GM21515 (cell line): ENCODE results near the gene DGLUCY.
"Not testable (repeated sequence)": the region's sequence is repeated elsewhere in the genome, so short reads cannot be mapped to it uniquely, and the experiment has no call there.

Source experiments
- ATAC-seq: cut with Tn5 transposase; IDR thresholded peaks from one replicate; pipeline ENCODE4 v1.9.1; 2021; ENCODE audit not compliant: unreplicated experiment

DGLUCY gene

GRCh38 chr14:91204657-91205056 is 90.8 kb downstream of the DGLUCY start:
- no peak for ATAC-seq

DNA sequence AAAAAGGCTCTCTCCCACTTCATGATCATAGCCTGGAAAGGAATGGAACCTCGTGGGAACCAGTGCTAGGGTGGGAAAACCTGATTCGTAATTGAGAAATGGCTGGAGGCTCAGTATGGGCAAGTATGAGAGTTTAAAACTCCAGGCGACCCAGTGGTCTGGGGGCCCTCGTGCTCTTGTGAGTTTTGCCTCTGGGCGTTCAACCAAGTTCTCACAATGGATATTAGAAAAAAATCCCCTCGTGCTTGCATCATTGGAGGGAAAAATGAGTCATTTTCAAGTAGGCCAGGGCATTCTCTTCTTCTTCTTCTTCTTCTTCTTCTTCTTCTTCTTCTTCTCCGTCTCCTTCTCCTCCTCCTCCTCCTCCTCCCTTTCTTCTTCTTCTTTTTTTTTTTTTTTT is 91.6 kb downstream of the DGLUCY start:
- no peak for ATAC-seq

GRCh38 chr14:91207008-91207407 is 93.1 kb downstream of the DGLUCY start:
- ATAC-seq: no peak

DNA sequence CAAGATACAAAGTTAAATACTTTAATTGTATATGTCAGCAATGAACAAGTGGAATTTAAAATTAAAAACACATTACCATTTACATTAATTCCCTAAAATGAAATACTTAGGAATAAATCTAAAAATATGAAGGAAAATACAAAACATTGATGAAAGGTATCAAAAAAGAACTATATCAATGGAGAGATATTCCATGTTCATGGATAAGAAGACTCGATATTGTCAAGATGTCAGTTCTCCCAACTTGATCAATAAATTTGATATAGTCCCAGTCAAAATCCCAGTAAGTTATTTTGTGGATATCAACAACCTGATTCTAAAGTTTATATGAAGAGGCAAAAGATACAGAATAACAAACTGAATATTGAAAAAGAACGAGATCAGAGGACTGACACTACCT is 97.1 kb downstream of the DGLUCY start:
- ATAC-seq: no peak

DNA sequence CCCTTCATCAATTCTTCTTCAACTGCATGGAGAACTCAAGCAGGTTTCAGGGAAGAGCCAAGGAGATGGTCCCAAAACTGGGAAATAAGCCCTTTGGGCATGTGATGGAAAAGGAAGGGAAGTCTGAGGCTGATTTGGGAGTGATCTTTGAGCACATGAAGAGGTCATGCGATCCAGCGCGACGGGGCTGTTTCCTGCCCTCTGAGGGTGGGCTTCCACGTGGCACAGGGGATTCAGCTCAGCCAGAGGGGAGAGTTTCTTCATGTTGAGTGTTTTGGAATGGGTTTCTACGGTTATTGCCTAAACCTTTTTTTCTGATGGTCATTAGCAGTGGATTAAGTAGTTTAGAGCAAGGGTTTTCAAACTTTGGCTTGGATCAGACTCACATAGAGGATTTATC is 100.4 kb downstream of the DGLUCY start:
- ATAC-seq: no peak

GRCh38 chr14:91215381-91215780 is 101.5 kb downstream of the DGLUCY start:
- no peak for ATAC-seq

DNA sequence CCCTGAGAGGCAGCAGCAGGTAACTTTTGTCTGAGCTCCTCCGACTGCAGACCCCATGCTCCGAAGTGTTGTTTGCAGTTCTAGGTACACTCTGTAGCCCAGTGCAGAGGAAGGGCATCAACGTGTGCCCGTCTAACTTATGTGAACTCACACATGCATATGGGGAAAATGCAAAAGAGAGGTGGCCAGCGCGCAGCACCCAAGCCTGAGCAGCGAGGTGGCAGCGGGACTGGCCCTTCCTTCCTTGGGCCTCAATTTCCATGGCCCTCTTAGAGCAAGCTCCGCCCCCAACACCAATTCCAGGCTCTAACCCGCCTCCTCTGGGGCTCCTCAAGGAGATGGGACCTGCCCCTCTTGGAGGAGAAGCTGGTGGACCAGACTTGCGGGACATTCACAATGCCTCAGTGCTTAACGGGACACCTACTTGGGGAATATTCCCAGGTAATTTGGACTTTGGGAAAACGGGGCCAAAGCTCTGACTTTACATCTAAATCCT is 102.9 kb downstream of the DGLUCY start:
- no peak for ATAC-seq

GRCh38 chr14:91218014-91218413 is 104.1 kb downstream of the DGLUCY start:
- ATAC-seq: no peak

DNA sequence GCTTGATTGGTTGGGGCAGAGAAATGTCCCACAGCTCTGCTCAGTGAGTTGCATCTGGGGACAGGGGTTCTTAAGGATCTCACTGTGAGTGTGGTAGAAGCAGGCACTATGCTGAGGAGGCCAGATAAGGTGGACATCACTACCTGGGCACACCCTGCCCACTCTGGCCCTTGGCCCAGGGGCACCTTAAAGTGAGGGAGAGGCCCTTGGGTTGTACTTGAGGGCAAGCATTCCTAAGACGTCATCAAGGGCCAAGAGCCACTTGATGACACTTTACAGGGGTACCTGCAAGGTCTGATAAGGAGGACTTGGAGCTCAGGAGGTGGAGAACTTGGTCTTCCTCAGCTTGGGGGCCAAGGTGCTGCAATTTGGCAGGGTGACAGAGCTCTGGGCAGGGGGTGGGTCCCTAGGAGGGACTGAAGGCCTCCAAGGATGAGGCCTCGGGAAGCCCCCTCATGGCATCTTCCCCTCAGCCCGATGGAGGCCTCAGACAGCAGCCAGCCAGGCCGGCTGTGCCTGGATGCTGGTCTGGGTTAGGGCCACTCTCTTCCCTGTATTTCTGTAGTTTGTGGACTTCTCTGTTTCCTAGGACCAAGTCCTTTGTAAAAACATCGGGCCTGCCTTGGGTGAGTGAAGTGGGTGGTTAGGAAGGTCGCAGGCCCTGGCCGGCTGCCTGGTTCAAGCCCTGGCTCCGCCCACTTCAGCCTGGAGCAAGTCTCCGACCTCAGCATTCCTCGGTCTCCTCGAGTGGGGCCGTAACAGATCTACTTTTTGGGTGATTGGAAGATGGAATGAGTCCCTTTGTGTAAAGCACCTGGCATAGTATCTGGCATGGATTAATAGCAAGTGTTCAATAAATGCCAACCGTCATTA is 105.9 kb downstream of the DGLUCY start:
- ATAC-seq: no peak

DNA sequence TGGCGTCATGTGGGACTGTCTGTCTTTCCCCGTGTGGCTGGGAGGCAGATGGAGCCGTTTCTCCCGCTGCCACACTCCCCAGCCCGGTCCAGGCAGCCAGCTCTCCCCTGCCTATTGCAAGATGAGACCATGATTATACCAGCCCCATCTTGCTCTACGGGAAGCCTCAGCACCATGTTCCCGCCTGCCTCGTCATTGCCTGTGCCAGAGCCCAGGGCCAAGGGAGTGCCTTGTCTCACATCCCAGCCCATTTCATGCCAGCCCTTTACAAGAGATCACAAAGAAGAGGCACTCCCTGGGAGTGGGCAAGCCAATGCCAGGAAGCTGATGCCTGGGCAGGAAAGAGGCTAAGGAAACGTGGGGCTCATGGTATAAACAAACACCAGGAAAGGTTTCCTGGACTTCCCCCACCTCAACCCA is 106.7 kb downstream of the DGLUCY start:
- ATAC-seq: no peak

GRCh38 chr14:91221270-91221669 is 107.4 kb downstream of the DGLUCY start:
- no peak for ATAC-seq

GRCh38 chr14:91223028-91223783 is 109.3 kb downstream of the DGLUCY start:
- no peak for ATAC-seq

DNA sequence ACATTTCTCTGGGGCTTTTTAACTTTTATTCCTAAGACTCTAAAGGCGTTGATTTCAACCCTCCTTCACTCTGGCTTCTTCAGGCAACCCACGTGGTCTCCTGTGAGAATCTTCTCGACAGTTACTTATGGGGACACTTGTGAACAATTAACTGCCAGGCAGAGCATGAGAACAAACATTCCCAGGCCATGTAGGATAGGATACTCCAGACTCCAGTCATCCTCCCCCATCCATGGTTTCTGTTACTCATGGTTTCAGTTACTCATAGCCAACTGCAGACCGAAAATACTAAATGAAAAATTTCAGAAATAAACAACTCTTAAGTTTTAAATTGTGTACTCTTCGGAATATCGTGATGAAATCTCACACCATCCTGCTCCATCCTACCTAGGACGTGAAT is 111.2 kb downstream of the DGLUCY start:
- no peak for ATAC-seq

DNA sequence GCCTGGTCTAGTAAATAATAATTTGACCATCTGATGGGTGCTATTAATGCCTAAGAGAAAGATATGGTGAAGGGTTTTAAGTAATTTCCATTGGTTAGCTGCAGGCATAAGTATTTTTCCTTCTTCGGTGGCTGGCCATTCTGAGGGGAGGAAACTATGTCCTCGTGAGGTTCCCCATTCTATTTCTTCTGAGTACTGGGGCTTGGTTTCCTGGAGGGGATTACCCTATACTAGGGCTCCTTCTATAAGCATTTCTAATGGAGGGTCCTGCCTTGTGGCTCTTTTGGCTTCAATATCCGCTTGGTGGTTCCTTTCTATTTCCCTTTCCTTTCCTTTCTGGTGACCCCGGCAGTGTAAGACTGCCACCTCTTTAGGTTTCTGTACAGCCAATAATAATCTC is 112.5 kb downstream of the DGLUCY start:
- ATAC-seq: not testable (repeated sequence)

DNA sequence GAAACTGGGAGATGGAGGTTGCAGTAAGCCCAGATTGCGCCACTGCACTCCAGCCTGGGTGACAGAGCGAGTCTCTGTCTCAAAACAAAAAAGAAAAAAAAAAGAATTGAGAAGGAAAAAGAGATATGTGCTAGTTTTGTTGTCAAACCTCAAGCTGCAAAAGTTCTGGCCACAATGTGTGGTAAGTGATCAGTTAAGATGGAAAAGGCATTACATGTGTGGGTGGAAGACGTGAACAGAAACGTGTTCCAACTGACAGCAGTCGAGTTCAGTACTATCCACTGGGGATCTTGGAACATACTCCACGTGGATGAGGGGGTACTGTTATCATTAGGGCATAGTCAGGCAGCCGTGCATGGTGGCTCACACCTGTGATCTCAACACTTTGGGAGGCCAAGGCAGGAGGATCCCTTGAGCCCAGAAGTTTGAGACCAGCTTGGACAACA is 113.3 kb downstream of the DGLUCY start:
- no peak for ATAC-seq

DNA sequence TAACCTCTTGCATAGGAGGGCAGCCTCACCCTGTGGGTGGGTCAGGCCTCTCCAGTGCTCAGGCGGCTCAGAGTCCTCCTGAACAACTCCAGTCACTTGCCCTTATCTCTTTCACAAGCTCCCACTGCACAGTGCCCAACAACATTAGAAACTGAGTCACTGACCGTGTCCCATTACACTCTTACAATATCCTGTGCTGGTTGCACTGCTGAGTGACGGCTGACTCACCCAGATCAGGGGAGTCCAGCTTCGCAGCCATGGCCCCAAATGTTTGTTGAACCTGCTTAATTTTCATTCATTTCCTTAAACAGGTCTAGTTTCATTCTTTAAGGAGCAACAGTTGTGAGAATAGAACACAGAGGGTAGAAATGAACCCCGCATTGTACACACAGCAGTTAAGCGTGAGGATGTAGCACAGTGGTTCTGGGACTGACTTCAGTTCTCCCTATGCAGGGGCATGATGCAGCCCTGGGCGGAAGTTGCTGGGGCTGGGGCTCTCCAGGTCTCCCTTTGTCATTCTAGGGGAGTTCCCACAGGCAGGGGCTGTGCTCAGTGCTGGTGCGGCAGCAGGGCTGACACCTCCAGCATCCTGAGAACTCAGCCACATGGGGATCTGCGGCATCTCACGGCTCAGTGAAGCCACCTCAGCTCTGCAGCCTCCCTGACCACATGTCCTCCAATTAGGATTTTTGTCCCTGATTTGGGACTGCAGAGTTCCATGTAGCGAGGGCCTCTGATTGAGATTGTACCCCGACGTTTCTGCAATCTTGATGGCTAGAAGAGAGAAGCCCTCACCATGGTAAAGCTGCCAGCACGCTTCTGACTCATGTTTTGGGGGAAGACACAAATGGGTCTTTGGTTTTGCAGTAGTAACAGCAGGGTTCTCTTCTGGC is 114.5 kb downstream of the DGLUCY start:
- peak; percentile 74 for ATAC-seq

DNA sequence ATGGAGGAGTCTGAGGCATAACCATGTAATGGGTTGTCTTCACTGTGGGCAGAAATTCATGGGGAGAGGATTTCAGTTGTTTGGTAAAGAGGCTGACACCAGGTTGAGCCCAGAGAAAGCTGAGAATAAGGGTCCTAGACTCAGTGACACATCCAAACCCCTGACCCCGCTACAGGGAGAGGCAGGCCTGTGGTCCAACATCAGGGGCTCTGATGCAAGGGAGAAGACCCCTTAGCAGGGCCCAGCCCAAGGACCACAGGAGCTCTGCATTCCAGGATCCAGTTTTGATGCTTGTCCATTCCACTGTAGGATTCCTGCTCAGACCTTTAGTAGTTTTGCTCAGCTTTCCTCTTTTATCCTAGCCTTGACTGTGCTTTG is 115.1 kb downstream of the DGLUCY start:
- ATAC-seq: peak; percentile 1

- peak; percentile 66 for ATAC-seq
Measured at GRCh38 chr14:91229743-91230200, 115.9 kb downstream of the DGLUCY start.

- ATAC-seq: no peak
Measured at GRCh38 chr14:91230397-91231035, 116.6 kb downstream of the DGLUCY start.

DNA sequence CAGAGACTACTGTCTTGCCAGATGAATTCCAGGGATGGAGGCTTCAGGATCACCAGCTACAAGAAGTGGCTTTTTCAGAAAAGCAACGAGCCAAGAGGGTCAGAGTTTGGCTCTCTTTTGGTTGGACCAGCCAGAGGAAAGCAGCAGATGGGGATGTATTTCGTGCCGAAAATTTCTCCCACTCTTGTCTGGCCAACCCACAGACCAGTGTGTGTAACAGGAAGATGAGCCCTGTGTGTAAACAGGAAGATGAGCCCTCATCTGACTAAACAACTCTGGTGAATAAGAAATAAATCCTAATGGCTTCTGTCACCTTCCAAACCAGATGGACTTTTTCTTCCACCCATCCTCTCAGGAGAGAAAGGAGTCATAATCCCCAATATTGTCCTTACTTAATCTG is 117.6 kb downstream of the DGLUCY start:
- no peak for ATAC-seq
